ENCODE data around the gene MRPL22.

Gene MRPL22

GRCh38 chr5:155001523-155001922 is 60.6 kb downstream of the MRPL22 start:
- TF ChIP-seq REST (IDR thresholded peaks at IDR 0.05; ENCODE audit: insufficient read depth in 1 of 2, low read depth in 2 of 2, low read length in 2 of 2): no peak
- TF ChIP-seq POLR2AphosphoS5 (IDR thresholded peaks at IDR 0.05; ENCODE audit: low read depth, low read length): no peak

GRCh38 chr5:155004138-155004744 is 63.4 kb downstream of the MRPL22 start:
- TF ChIP-seq REST (IDR thresholded peaks at IDR 0.05; ENCODE audit: insufficient read depth in 1 of 2, low read depth in 2 of 2, low read length in 2 of 2) (no peak), SIN3A (IDR thresholded peaks at IDR 0.05; ENCODE audit: borderline replicate concordance, insufficient read depth, low read length) (no peak), TAF1 (IDR thresholded peaks at IDR 0.05; ENCODE audit: borderline replicate concordance, insufficient read depth, low read length) (no peak)

GRCh38 chr5:155008669-155009068 is 67.8 kb downstream of the MRPL22 start:
- TF ChIP-seq REST (IDR thresholded peaks at IDR 0.05; ENCODE audit: insufficient read depth in 1 of 2, low read depth in 2 of 2, low read length in 2 of 2): no peak
- TF ChIP-seq TAF1 (IDR thresholded peaks at IDR 0.05; ENCODE audit: borderline replicate concordance, insufficient read depth, low read length): no peak
- no peak for TF ChIP-seq POLR2AphosphoS5 (IDR thresholded peaks at IDR 0.05; ENCODE audit: low read depth, low read length)

GRCh38 chr5:155010881-155011280 is 70.0 kb downstream of the MRPL22 start:
- TF ChIP-seq SIN3A (IDR thresholded peaks at IDR 0.05; ENCODE audit: borderline replicate concordance, insufficient read depth, low read length): no peak

- TF ChIP-seq POLR2AphosphoS5 (IDR thresholded peaks at IDR 0.05; ENCODE audit: low read depth, low read length) (no peak), TAF1 (IDR thresholded peaks at IDR 0.05; ENCODE audit: borderline replicate concordance, insufficient read depth, low read length) (no peak), FOXP2 (optimal IDR thresholded peaks at IDR 0.05; ENCODE audit: borderline replicate concordance, extremely low read depth, extremely low read length, insufficient read depth) (no peak), REST (IDR thresholded peaks at IDR 0.05; ENCODE audit: insufficient read depth in 1 of 2, low read depth in 2 of 2, low read length in 2 of 2) (no peak), SIN3A (IDR thresholded peaks at IDR 0.05; ENCODE audit: borderline replicate concordance, insufficient read depth, low read length) (no peak)
Measured at GRCh38 chr5:155013526-155013925, 72.7 kb downstream of the MRPL22 start, which contains the start of gene KIF4B. KIF4B (plus strand) TSS chr5:155013755; CDS start chr5:155013860, 105 bp downstream.

Measured in PFSK-1 (cell line).